ENCODE measurements around the gene EPS8L1.
A peak's percentile ranks its signal among the peaks of the same experiment; 100 is the strongest.
"Not testable (repeated sequence)": the region's sequence is repeated elsewhere in the genome, so short reads cannot be mapped to it uniquely, and the experiment has no call there.

EPS8L1 gene

DNA sequence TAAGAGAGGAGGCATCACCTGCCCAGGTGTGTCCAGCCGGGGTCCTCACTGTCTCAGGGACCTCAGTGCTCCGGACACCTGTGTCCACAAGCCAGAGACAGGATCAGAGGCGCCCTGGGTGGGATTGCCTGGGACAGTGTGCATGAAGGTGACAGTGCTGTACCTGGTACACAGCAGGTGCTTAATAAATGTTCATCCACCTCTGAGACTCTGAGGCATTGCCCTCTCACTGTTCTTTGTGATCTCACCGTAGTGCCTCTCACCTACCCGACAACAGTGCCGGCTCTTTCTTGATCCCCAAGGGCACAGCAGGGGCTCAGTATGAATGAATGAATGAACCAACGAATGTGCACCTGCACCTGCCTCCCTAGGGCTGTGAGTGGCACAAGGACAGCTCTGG is 21.9 kb upstream of the EPS8L1 start:
- no peak for DNase-seq

GRCh38 chr19:55056827-55057226 is 18.8 kb upstream of the EPS8L1 start:
- DNase-seq = no peak

GRCh38 chr19:55058781-55059610 is 16.7 kb upstream of the EPS8L1 start:
- no peak for DNase-seq

GRCh38 chr19:55060287-55060686 is 15.4 kb upstream of the EPS8L1 start:
- DNase-seq = not testable (repeated sequence)

GRCh38 chr19:55062735-55063491 is 12.8 kb upstream of the EPS8L1 start, which contains the start of gene RDH13:
RDH13 (minus strand) TSS chr19:55063148; CDS start chr19:55063032, 116 bp downstream.
- peak; percentile 98 for DNase-seq

GRCh38 chr19:55063492-55063843 is 12.2 kb upstream of the EPS8L1 start:
- DNase-seq = no peak

DNA sequence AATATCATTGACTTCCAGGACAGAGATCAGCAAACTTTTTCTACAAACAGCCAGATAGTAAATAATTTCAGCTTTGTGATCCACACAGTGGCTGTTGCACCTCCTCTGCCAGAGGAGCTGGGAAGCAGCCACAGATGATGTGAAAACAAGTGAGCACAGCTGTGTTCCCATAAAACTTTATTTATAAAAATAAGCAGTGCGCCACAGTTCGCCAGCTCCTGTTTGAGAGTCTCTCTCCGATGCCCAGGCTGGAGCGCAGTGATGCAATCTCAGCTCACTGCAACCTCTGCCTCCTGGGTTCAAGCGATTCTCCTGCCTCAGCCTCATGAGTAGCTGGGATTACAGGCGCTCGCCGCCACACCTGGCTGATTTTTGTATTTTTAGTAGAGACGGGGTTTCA is 10.2 kb upstream of the EPS8L1 start:
- not testable (repeated sequence) for DNase-seq

GRCh38 chr19:55066107-55066709 is 9.5 kb upstream of the EPS8L1 start:
- DNase-seq = no peak

DNA sequence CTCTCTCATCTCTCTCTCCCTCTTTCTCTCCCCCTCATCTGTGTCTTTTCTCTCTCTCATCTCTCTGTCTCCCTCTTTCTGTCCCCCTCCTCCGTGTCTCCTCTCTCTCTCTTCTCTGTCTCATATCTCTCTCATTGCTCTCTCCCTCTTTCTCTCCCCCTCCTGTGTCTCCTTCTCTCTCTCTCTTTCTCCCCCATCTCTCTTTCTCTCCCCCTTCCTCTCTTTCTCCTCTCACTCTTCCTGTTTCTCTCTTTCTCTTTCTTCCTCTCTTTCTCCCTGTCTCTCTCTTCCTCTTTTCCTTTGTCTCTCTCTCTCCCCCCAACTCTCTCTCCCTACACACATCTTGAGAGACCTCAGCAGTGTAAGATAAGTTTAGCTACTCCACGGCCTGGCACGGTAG is 7.8 kb upstream of the EPS8L1 start:
- DNase-seq = no peak

- no peak for DNase-seq
Observed at GRCh38 chr19:55068950-55069864, 6.5 kb upstream of the EPS8L1 start.

DNA sequence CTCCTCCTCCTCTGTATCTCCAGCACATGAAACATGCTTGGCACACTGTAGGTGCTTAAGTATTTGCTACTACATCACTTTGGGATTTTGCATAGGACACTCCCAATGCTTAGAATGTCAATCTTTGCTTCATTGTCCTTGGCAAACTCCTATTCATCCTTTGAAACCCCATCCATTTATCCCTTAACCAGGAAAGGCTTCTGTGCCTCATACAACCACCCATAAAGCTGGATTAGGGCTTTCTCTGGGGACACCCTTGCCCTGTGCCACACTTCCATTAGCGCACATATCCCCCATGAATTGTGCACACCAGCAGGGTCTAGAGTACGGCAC is 5.8 kb upstream of the EPS8L1 start:
- DNase-seq = no peak

GRCh38 chr19:55070466-55071128 is 5.1 kb upstream of the EPS8L1 start:
- DNase-seq = no peak

GRCh38 chr19:55071129-55071502 is 4.6 kb upstream of the EPS8L1 start:
- DNase-seq = no peak

- no peak for DNase-seq
Observed at GRCh38 chr19:55071913-55072312, 3.8 kb upstream of the EPS8L1 start.

DNA sequence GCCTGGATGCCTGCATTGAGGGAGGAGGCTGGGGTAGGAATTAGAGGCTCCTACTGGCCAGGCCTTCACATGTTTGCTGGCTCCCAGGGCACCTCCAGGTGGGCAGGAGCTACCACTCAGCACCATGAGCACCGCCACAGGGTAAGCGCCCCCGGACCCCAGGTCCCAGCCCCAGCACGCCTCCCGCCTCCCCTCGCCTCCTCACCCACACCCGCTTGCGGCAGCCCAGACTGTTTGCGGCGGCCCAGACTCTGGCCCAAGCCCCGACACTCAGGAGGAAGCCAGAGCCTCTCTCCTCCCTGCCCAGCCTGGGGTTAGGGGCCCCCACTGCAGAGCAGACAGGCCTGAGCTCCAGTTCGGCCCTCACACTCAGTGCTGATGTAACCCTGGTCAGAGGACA is 652 bp downstream of the EPS8L1 start:
- DNase-seq = no peak

GRCh38 chr19:55077106-55077505 is 1.4 kb downstream of the EPS8L1 start:
- no peak for DNase-seq

DNA sequence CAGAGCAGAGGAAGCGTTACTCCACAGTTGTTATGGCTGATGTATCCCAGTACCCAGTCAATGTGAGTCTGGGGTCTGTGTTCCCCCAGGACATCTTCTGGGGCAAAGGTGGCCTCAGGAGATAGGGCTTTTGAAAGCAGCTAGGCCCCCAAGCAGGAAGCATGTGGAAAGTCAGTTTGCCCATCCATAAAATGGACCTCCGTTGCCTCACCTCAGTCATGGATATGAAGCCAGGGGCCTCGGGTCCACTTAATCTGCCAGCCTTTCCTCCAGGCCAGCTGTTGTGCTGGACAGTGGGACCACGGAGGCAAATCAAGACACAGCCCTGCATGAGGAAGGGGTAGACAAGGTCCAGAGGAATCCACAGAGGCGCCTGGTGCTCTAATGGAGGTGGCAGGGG is 3.3 kb downstream of the EPS8L1 start:
- DNase-seq = no peak

DNA sequence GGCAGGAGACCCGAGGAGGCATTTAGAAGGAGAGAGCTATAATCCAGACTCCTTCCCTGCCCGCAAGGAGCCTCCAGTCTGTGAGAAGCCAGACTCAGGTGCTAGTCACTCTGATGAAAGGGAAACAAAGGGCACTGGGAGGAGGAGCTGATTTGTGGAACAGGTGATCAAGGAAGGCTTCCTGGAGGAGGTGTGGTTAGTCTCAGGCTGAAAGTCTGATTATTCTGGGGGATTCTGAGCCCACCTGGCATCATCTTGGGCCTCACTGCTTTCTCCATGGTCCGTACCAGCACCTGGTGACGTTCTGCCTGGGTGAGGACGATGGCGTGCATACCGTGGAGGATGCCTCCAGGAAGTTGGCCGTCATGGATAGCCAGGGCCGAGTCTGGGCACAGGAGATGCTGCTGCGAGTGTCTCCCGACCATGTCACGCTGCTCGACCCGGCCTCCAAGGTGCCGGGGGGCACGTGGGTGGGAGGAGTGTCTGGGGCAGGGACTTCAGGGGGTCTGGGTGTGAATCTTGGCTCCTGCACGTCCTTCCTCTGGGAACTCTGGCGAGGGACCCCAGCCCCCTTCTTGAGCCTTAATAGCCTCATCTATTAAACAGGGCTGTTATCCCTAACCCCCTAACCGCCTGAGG is 3.9 kb downstream of the EPS8L1 start:
- no peak for DNase-seq

- DNase-seq = peak; percentile 67
Observed at GRCh38 chr19:55080121-55080967, 4.7 kb downstream of the EPS8L1 start.

- DNase-seq = peak; percentile 91
Observed at GRCh38 chr19:55080968-55081769, 5.5 kb downstream of the EPS8L1 start.

All from CD4-positive, alpha-beta T cell treated with Interleukin-15 for 1 hour (primary cell).